Stimulated activated memory B cell treated with anti-CD40 and anti-IgM and Interleukin-4, amounts not matched to agents 10 μg/mL and 1 μg/mL and 100 μg/mL, for 72 hours (primary cell): Measurements from ENCODE around the gene CCDC28B.
A peak's percentile ranks its signal among the peaks of the same experiment; 100 is the strongest.

Experiments
- ATAC-seq: fragments of 150-1000 bp; cut with Tn5 transposase; 2 replicates; pipeline ENCODE4 v1.10.0; 2021
- H3K27ac Mint-ChIP-seq: one replicate; pipeline ENCODE4 v1.8.0; 2022; ENCODE audit warnings: mild to moderate bottlenecking, mixed read lengths
- H3K27me3 Mint-ChIP-seq: one replicate; pipeline ENCODE4 v1.8.0; 2022; ENCODE audit warnings: mixed read lengths
- H3K36me3 Mint-ChIP-seq: one replicate; pipeline ENCODE4 v1.8.0; 2022; ENCODE audit warnings: mixed read lengths
- H3K4me1 Mint-ChIP-seq: one replicate; pipeline ENCODE4 v1.8.0; 2022; ENCODE audit warnings: mixed read lengths
- H3K4me3 Mint-ChIP-seq: one replicate; pipeline ENCODE4 v1.8.0; 2022; ENCODE audit warnings: mild to moderate bottlenecking, moderate library complexity, mixed read lengths
- H3K9me3 Mint-ChIP-seq: one replicate; pipeline ENCODE4 v1.8.0; 2022; ENCODE audit warnings: mixed read lengths

CCDC28B gene

DNA sequence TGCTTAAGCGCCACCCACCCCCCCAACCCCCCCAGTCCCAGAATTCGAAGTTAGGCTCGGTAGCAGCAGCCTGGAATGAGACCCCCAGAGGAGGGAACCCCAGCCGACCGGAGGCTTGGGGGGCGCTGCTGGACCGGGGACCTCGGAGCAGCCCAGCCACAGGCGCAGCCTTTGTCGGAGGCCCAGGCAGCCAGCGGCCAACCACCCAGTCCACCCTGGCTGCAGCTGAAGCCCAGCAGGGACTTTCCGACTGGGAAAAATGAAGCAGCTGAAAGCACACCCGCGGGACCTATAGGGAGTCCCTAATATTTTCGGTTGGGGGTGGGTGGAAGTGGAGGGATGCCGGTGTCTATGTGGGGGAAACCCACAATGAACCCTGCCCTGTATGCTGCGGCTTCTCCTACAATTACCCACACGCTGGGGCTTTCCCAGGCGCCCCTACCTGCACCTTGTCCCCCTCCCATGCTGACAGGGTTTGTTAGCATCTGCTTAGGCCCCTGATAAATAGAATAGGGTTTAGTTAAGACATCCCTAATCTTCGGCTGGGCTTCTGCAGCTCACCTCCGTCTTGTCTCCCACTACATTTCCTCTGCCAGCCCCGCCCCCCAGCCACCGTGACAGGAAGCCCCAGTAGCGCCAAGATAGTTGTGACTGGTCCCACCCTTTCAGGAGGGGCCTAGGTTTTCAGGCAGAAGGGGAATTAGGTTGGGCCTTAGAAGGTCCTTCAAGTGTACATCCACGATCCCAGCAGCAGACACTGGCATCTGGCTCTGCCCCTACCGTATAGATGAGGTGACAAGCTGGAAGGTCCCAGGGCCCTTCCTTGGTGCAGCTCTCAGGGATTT lies 838 bp downstream of the CCDC28B start:
- Mint-ChIP-seq H3K9me3 (no peaks in the 10 kb centered on the region), H3K4me1 (peaks cover 83% of the 10 kb centered on the region), H3K36me3 (peaks cover 40% of the 10 kb centered on the region), H3K27me3 (no peaks in the 10 kb centered on the region), H3K4me3 (peak overlapping the region; percentile 92), H3K27ac (peak overlapping the region; percentile 91)
- peak; percentile 78 for ATAC-seq

DNA sequence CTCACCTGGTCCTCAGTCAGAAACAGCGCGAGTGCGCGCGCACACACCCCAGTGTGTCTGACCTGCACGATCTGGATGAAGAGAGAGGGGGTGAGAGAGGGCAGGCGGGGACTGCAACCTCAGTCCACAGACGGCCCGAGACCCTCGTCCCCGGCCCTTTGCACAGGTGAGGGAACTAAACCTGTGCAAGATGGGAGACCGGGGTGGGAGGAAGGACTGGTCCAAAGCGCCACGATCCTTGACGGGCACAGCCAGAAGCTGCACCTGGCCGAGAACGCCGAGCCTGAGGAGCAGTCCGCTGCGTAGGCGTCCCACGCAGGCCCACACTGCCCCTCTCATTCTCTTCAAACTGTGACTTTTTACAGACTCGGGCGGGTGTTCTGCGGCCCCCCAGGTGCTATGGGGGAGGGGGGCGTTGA lies 4.6 kb downstream of the CCDC28B start:
- no peaks in the 10 kb centered on the region for H3K9me3 Mint-ChIP-seq
- no peak overlapping the region for H3K27ac Mint-ChIP-seq
- no peak for ATAC-seq
- no peaks in the 10 kb centered on the region for H3K27me3 Mint-ChIP-seq
- peak overlapping the region; percentile 87 for H3K4me3 Mint-ChIP-seq
- H3K36me3 Mint-ChIP-seq = peaks cover 17% of the 10 kb centered on the region
- peaks cover 82% of the 10 kb centered on the region for H3K4me1 Mint-ChIP-seq

DNA sequence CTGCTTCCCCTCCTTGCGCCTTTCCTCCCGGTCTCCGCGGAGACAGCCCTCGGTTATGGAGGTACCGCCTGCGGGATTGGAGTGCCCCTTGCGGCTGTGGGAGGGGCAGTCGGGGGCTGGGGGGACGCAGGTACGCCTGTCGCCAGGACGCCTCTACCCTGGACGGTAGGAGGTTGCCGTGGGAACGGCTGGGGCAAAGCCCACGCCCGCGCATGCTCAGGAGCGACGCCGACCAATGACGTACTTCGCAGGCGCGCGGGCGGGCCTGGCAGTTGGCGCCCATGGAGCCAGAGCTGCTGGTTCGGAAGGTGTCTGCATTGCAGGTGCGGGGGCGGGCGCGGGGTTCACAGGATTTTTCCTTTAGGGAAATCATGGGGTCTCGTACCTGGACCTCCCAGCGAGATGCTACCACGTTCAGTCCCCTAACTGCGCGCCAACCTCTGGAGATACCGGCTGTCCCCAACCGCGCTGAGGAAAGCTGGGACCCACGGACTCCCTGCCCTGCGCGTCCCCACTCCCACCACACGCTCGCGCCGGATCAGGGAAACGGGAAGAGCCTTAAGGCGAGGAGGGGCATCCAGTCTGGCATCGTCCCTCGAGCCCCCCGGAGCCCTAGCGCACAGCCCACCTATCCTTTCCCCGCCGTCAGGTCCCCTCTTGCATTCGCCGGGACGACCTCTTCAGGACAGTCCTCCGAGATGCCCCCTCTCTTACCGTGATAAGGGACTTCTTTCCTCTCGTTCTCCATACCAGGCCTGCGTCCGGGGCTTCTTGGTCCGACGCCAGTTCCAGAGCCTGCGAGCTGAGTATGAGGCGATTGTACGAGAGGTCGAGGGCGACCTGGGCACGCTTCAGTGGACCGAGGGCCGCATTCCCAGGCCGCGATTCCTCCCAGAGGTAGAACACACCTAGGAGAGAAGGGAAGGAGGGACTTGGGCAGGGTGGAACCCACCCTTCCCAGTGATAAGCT lies 5.3 kb downstream of the CCDC28B start, which contains the start of gene IQCC:
Gene IQCC, plus strand, starts transcription at position 271 of the 970 bp plus-strand sequence. Its CDS starts 11 bp downstream, at position 282.
- no peaks in the 10 kb centered on the region for H3K27me3 Mint-ChIP-seq
- peak within 1 kb of the TSS; percentile 87 for H3K4me3 Mint-ChIP-seq
- peak; percentile 75 for ATAC-seq
- H3K36me3 Mint-ChIP-seq = peaks cover 17% of the 10 kb centered on the region
- H3K4me1 Mint-ChIP-seq = peaks cover 76% of the 10 kb centered on the region
- peak within 1 kb of the TSS; percentile 85 for H3K27ac Mint-ChIP-seq
- H3K9me3 Mint-ChIP-seq = no peaks in the 10 kb centered on the region

GRCh38 chr1:32208469-32208868 lies 8.1 kb downstream of the CCDC28B start:
- Mint-ChIP-seq H3K27ac (no peak overlapping the region), H3K4me3 (no peak overlapping the region), H3K9me3 (no peaks in the 10 kb centered on the region), H3K4me1 (peaks cover 64% of the 10 kb centered on the region), H3K27me3 (no peaks in the 10 kb centered on the region), H3K36me3 (peaks cover 6% of the 10 kb centered on the region)
- peak; percentile 60 for ATAC-seq

- H3K36me3 Mint-ChIP-seq = peaks cover 5% of the 10 kb centered on the region
- H3K27me3 Mint-ChIP-seq = no peaks in the 10 kb centered on the region
- ATAC-seq = no peak
- H3K4me3 Mint-ChIP-seq = no peak within 1 kb of the TSS
- no peaks in the 10 kb centered on the region for H3K9me3 Mint-ChIP-seq
- peak within 1 kb of the TSS; percentile 52 for H3K27ac Mint-ChIP-seq
- peaks cover 59% of the 10 kb centered on the region for H3K4me1 Mint-ChIP-seq
Observed at GRCh38 chr1:32208891-32209328, 8.5 kb downstream of the CCDC28B start, which contains the start of gene DCDC2B. Gene DCDC2B (plus strand): TSS chr1:32209089. CDS start chr1:32209094, 5 bp downstream.

- no peak overlapping the region for H3K4me3 Mint-ChIP-seq
- peak; percentile 78 for ATAC-seq
Observed at GRCh38 chr1:32215629-32216480, 15.5 kb downstream of the CCDC28B start.

GRCh38 chr1:32216566-32216965 lies 16.2 kb downstream of the CCDC28B start:
- no peak for ATAC-seq
- Mint-ChIP-seq H3K27ac (no peak overlapping the region), H3K27me3 (no peaks in the 10 kb centered on the region), H3K36me3 (peaks cover 34% of the 10 kb centered on the region), H3K4me1 (peaks cover 40% of the 10 kb centered on the region), H3K9me3 (no peaks in the 10 kb centered on the region), H3K4me3 (no peak overlapping the region)

More at GRCh38 chr1:32215629-32216480, 15.5 kb downstream of the CCDC28B start:
- peaks cover 35% of the 10 kb centered on the region for H3K4me1 Mint-ChIP-seq
- H3K36me3 Mint-ChIP-seq = peaks cover 34% of the 10 kb centered on the region
- H3K27ac Mint-ChIP-seq = no peak overlapping the region
- no peaks in the 10 kb centered on the region for H3K9me3 Mint-ChIP-seq
- no peaks in the 10 kb centered on the region for H3K27me3 Mint-ChIP-seq

DNA sequence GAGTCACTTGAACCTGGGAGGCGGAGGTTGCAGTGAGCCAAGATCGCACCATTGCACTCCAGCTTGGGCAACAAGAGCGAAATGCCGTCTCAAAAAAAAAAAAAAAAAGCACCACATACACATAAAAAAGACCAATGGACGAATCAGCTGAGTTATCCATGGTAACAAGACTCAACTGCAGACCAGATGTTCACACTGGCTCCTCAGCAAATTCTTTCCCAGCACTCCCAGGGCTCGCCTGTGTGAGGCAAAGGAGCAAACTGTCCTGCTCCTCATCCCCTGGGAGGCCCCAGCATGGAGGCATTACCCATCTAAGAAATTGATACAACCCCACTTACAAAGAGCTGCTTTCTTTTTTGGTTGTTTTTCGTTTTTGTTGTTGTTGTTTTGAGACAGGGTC lies 18.6 kb downstream of the CCDC28B start:
- peaks cover 42% of the 10 kb centered on the region for H3K4me1 Mint-ChIP-seq
- peaks cover 36% of the 10 kb centered on the region for H3K36me3 Mint-ChIP-seq
- ATAC-seq = no peak
- H3K4me3 Mint-ChIP-seq = no peak overlapping the region
- H3K9me3 Mint-ChIP-seq = no peaks in the 10 kb centered on the region
- no peak overlapping the region for H3K27ac Mint-ChIP-seq
- no peaks in the 10 kb centered on the region for H3K27me3 Mint-ChIP-seq

DNA sequence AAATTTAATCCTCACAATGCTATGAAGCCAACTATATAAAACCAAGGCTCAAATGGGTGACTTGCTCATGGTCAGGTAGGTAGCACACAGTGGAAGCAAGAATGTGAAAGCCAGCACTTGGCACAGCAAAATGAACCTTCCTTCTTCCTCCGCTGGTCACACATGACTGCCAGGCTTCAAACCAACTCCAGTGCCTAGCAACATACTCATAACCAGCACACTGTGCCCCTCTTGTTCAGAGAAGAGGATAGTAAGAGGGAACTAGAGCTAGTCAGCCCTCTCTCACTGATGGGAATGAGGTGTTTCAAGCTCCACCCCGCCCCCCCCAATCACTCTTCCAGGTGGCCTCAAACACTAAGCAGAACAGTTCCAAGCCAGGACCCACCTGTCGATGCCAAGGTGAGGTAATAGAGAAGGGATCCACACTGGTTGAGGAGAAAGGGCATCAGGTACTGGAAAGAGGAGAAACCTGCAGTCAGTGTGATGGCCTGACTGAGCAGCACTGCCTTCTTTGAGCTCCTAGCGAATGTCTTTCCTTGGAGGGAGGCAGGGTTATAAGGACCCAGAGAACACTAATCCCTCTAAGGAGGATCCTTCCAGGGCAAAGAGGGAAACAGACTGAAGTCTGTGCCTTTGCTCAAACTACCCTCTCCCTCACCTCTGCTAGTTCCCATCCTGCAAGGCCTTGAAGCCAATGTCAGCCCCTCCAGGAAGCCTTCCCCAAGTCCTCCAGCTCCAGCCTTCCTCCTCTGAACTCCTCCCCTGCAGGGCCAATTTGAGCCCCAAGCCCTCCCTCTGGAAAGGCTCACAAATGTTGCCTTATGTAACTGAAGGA lies 20.6 kb downstream of the CCDC28B start:
- Mint-ChIP-seq H3K27ac (peak overlapping the region; percentile 92), H3K4me1 (peaks cover 42% of the 10 kb centered on the region)
- ATAC-seq = peak; percentile 72

GRCh38 chr1:32221581-32221979 lies 21.2 kb downstream of the CCDC28B start:
- H3K36me3 Mint-ChIP-seq = peaks cover 28% of the 10 kb centered on the region

More for the DNA sequence above, 20.6 kb downstream of the CCDC28B start:
- Mint-ChIP-seq H3K27me3 (no peaks in the 10 kb centered on the region), H3K36me3 (peaks cover 34% of the 10 kb centered on the region), H3K9me3 (no peaks in the 10 kb centered on the region), H3K4me3 (peak overlapping the region; percentile 97)

DNA sequence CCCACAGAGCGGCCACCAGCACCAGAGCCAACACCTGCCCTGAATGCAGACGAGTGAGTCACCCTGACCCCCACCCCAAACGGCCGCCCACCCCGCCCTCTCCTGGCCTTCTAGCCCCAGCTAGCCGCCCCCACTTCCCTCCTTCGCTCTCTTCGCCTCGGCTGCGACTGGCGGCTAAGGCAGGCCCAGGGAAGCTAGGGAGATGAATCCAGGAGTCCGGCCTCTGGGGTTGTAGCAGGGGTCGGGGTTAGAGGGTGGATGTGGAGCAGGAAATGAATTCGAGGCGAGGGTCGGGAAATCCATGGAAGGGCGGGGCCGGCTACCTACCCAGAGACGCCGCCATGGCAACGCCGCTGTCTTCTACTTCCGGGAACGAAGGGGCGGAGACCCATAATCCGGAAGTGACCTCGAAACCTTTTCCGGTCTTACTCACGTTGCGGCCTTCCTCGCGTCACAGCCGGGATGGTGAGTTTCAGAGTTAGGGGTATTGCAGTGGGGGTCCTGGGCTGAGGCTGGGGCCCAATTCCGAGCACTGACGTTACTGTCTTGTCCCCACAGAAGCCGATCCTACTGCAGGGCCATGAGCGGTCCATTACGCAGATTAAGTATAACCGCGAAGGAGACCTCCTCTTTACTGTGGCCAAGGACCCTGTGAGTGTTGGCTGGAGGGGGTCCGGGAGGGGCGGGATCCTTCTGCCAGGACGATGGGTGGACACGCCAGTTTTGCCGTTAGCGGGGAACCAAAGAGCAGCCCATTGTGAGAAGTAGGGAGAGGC lies 21.8 kb downstream of the CCDC28B start, which contains the start of the genes EIF3I and TMEM234:
Gene EIF3I, plus strand, starts transcription at position 428 of the 776 bp plus-strand sequence. Its CDS starts 35 bp downstream, at position 463.
Gene TMEM234, minus strand, starts transcription at position 374 of the 776 bp plus-strand sequence. Its CDS starts 31 bp downstream, at position 343.
- H3K4me3 Mint-ChIP-seq = peak within 1 kb of the TSS; percentile 97
- H3K27me3 Mint-ChIP-seq = no peaks in the 10 kb centered on the region
- peaks cover 33% of the 10 kb centered on the region for H3K4me1 Mint-ChIP-seq
- H3K27ac Mint-ChIP-seq = peak within 1 kb of the TSS; percentile 92
- peak; percentile 97 for ATAC-seq
- H3K36me3 Mint-ChIP-seq = peaks cover 22% of the 10 kb centered on the region
- no peaks in the 10 kb centered on the region for H3K9me3 Mint-ChIP-seq

More at GRCh38 chr1:32221581-32221979, 21.2 kb downstream of the CCDC28B start:
- H3K27ac Mint-ChIP-seq = peak overlapping the region; percentile 92
- H3K27me3 Mint-ChIP-seq = no peaks in the 10 kb centered on the region
- no peak for ATAC-seq
- no peaks in the 10 kb centered on the region for H3K9me3 Mint-ChIP-seq
- peaks cover 35% of the 10 kb centered on the region for H3K4me1 Mint-ChIP-seq
- peak overlapping the region; percentile 97 for H3K4me3 Mint-ChIP-seq

- H3K9me3 Mint-ChIP-seq = no peaks in the 10 kb centered on the region
- peaks cover 30% of the 10 kb centered on the region for H3K36me3 Mint-ChIP-seq
- no peak for ATAC-seq
- H3K4me1 Mint-ChIP-seq = peaks cover 39% of the 10 kb centered on the region
- H3K27ac Mint-ChIP-seq = peak overlapping the region; percentile 92
- H3K27me3 Mint-ChIP-seq = no peaks in the 10 kb centered on the region
- peak overlapping the region; percentile 97 for H3K4me3 Mint-ChIP-seq
Observed at GRCh38 chr1:32223683-32224082, 23.3 kb downstream of the CCDC28B start.

DNA sequence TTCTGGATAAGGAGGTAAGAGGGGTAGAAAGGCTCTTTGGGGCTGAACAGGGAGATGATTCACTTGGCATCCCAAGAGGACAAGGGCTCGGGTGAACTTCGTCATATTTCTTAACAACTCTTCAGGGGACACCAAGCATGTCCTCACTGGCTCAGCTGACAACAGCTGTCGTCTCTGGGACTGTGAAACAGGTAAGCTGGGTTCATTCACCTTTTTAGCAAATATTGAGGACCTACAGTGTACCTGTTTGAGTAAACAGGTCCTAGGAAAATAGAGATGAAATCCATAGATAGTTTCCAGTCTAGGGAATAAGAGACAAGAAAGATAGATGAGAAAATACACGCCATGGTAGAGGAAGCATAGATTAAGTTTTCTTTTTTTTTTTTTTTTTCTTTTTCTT lies 23.9 kb downstream of the CCDC28B start:
- Mint-ChIP-seq H3K36me3 (peaks cover 36% of the 10 kb centered on the region), H3K4me3 (peak overlapping the region; percentile 14), H3K27ac (peak overlapping the region; percentile 92), H3K9me3 (no peaks in the 10 kb centered on the region), H3K4me1 (peaks cover 39% of the 10 kb centered on the region), H3K27me3 (no peaks in the 10 kb centered on the region)
- ATAC-seq = no peak
